Measurements from ENCODE around the gene BAD.
"Not testable (repeated sequence)": the region's sequence is repeated elsewhere in the genome, so short reads cannot be mapped to it uniquely, and the experiment has no call there.

Gene BAD

GRCh38 chr11:64246871-64247728, 37.4 kb downstream of the BAD start, which contains the start of gene PPP1R14B:
Gene PPP1R14B, minus strand, starts transcription at chr11:64246943. Its CDS starts 270 bp downstream, at chr11:64246673.
- peak; percentile 62 to 71 for DNase-seq (ENCODE audit: low read depth in 1 of 2, low spot score in 1 of 2)

- not testable (repeated sequence) for DNase-seq (ENCODE audit: low read depth in 1 of 2, low spot score in 1 of 2)
These were observed 37.9 kb downstream of the BAD start for GRCh38 chr11:64246621-64246870.

GRCh38 chr11:64245797-64246620, 38.5 kb downstream of the BAD start:
- DNase-seq (ENCODE audit: low read depth in 1 of 2, low spot score in 1 of 2), result peak; percentile 39 to 63

- peak in 1 of 2 donors; percentile 40 for DNase-seq (ENCODE audit: low read depth in 1 of 2, low spot score in 1 of 2)
These were observed 39.1 kb downstream of the BAD start for GRCh38 chr11:64245401-64245796.

GRCh38 chr11:64244966-64245365, 39.5 kb downstream of the BAD start:
- DNase-seq (ENCODE audit: low read depth in 1 of 2, low spot score in 1 of 2), result no peak

- DNase-seq (ENCODE audit: low read depth in 1 of 2, low spot score in 1 of 2), result no peak
These were observed 40.4 kb downstream of the BAD start for GRCh38 chr11:64244107-64244506.

GRCh38 chr11:64243236-64243854, 41.1 kb downstream of the BAD start:
- DNase-seq (ENCODE audit: low read depth in 1 of 2, low spot score in 1 of 2), result no peak

GRCh38 chr11:64241491-64242374, 42.7 kb downstream of the BAD start:
- no peak for DNase-seq (ENCODE audit: low read depth in 1 of 2, low spot score in 1 of 2)

GRCh38 chr11:64241241-64241490, 43.3 kb downstream of the BAD start:
- DNase-seq (ENCODE audit: low read depth in 1 of 2, low spot score in 1 of 2), result peak; percentile 99

GRCh38 chr11:64240435-64241240, 43.8 kb downstream of the BAD start, which contains the start of gene FKBP2:
Gene FKBP2, plus strand, starts transcription at chr11:64241095. Its CDS starts 1,293 bp downstream, at chr11:64242388.
- peak; percentile 94 to 98 for DNase-seq (ENCODE audit: low read depth in 1 of 2, low spot score in 1 of 2)

GRCh38 chr11:64239662-64240434, 44.6 kb downstream of the BAD start:
- no peak for DNase-seq (ENCODE audit: low read depth in 1 of 2, low spot score in 1 of 2)

GRCh38 chr11:64238999-64239398, 45.5 kb downstream of the BAD start:
- DNase-seq (ENCODE audit: low read depth in 1 of 2, low spot score in 1 of 2), result no peak

GRCh38 chr11:64238076-64238475, 46.4 kb downstream of the BAD start:
- DNase-seq (ENCODE audit: low read depth in 1 of 2, low spot score in 1 of 2), result no peak

GRCh38 chr11:64237484-64237951, 46.9 kb downstream of the BAD start:
- DNase-seq (ENCODE audit: low read depth in 1 of 2, low spot score in 1 of 2), result no peak

GRCh38 chr11:64235437-64236161, 48.9 kb downstream of the BAD start:
- DNase-seq (ENCODE audit: low read depth in 1 of 2, low spot score in 1 of 2), result no peak

- DNase-seq (ENCODE audit: low read depth in 1 of 2, low spot score in 1 of 2), result peak; percentile 16 to 31
These were observed 49.7 kb downstream of the BAD start for GRCh38 chr11:64234647-64235379.

GRCh38 chr11:64233913-64234586, 50.4 kb downstream of the BAD start, which contains the start of gene VEGFB:
Gene VEGFB, plus strand, starts transcription at chr11:64234584. Its CDS starts 250 bp downstream, at chr11:64234834.
- DNase-seq (ENCODE audit: low read depth in 1 of 2, low spot score in 1 of 2), result peak; percentile 41 to 70

Measured in activated T-helper 1 cell treated with anti-CD3 and anti-CD28 coated beads, Interleukin-2, amount 50 U/mL, for 16 hours (primary cell).